HEK293T (cell line): ENCODE data around the gene IGFBP3.

Experiments used
- FOXM1 ChIP-seq: fragments of 450-650 bp; IDR thresholded peaks from 2 replicates; pipeline ENCODE4 v1.6.1; 2017; ENCODE audit warnings: mild to moderate bottlenecking, borderline replicate concordance
- HDGF ChIP-seq: fragments of 450-650 bp; IDR thresholded peaks from 2 replicates; pipeline ENCODE4 v1.6.1; 2017; ENCODE audit warnings: antibody characterized with exemption, borderline replicate concordance
- SUZ12 ChIP-seq: fragments of 450-650 bp; IDR thresholded peaks from 2 replicates; pipeline ENCODE4 v1.6.1; 2016; ENCODE audit warnings: mild to moderate bottlenecking

- TF ChIP-seq FOXM1 = no peak
- no peak for TF ChIP-seq HDGF
- no peak for TF ChIP-seq SUZ12
These were observed 49.4 kb upstream of the IGFBP3 start for GRCh38 chr7:45970454-45970853.
